ENCODE data around the gene NOL9. TPM values are rescaled to one million over a fixed set of nuclear protein-coding genes. Genes with fewer than 3 reads are reported as not detected.

NOL9 gene
- total RNA-seq, 1 donor from 2014 or later = 26.8 TPM

DNA sequence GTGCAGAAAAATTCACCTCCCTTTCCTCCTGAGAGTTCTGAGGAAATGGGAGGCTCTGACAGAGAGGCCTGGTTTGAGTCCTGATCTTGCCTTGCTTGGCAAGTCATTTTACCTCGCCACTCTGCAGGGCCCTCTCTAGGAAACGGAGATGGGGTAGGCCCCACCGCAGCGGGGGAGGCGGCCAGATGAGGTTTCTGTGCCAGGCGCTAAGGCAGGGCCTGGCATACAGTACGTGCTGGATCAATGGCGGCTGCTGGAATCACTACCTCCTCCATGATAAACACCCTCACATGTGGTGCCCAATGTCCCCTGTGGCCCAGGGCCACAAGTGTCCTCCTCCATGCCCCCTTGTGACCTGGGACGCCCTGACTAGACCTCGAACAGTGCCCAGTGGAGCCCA is 62.3 kb downstream of the NOL9 start:
- no peaks in the 10 kb centered on the region for H3K27me3 Mint-ChIP-seq (ENCODE audit: low read depth, unreplicated experiment)
- Histone ChIP-seq H3K27me3 (ENCODE audit: insufficient read depth, low read length) (no peaks in the 10 kb centered on the region), H3K27ac (ENCODE audit: low read depth, low read length) (peak overlapping the region; percentile 95), H3K4me1 (ENCODE audit: insufficient read depth, low read length) (peaks cover 50% of the 10 kb centered on the region), H3K9me3 (ENCODE audit: insufficient read depth, low read depth, low read length) (no peaks in the 10 kb centered on the region), H3K4me3 (ENCODE audit: insufficient read depth, low read depth, low read length) (peak overlapping the region; percentile 91), H3K4me2 (ENCODE audit: low read length) (peak overlapping the region; percentile 100), H3K9ac (ENCODE audit: low read length) (peak overlapping the region; percentile 96), H2AFZ (ENCODE audit: low read depth, low read length) (peak overlapping the region; percentile 29), H4K20me1 (ENCODE audit: insufficient read depth, low read length) (peaks cover 6% of the 10 kb centered on the region), H3K36me3 (ENCODE audit: insufficient read depth, low read length) (no peaks in the 10 kb centered on the region), H3K79me2 (ENCODE audit: insufficient read depth, low read length) (peaks cover 51% of the 10 kb centered on the region)
- H3K4me1 Mint-ChIP-seq (ENCODE audit: low read depth, unreplicated experiment) = peaks cover 11% of the 10 kb centered on the region
- DNase-seq (ENCODE audit: low read depth) (no peak), FAIRE-seq (no peak)
- H3K9me3 Mint-ChIP-seq (ENCODE audit: unreplicated experiment) = no peaks in the 10 kb centered on the region
- peak overlapping the region; percentile 86 for H3K4me3 Mint-ChIP-seq (ENCODE audit: unreplicated experiment)
- peaks cover 2% of the 10 kb centered on the region for H3K36me3 Mint-ChIP-seq (ENCODE audit: low read depth, unreplicated experiment)
- H3K27ac Mint-ChIP-seq (ENCODE audit: unreplicated experiment) = peak overlapping the region; percentile 85
- TF ChIP-seq, protein P1, sequence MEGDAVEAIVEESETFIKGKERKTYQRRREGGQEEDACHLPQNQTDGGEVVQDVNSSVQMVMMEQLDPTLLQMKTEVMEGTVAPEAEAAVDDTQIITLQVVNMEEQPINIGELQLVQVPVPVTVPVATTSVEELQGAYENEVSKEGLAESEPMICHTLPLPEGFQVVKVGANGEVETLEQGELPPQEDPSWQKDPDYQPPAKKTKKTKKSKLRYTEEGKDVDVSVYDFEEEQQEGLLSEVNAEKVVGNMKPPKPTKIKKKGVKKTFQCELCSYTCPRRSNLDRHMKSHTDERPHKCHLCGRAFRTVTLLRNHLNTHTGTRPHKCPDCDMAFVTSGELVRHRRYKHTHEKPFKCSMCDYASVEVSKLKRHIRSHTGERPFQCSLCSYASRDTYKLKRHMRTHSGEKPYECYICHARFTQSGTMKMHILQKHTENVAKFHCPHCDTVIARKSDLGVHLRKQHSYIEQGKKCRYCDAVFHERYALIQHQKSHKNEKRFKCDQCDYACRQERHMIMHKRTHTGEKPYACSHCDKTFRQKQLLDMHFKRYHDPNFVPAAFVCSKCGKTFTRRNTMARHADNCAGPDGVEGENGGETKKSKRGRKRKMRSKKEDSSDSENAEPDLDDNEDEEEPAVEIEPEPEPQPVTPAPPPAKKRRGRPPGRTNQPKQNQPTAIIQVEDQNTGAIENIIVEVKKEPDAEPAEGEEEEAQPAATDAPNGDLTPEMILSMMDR (IDR thresholded peaks at IDR 0.05; ENCODE audit: insufficient read depth, low read depth, low read length) = no peak
- TF ChIP-seq EZH2 (IDR thresholded peaks at IDR 0.05; ENCODE audit: insufficient read depth, low read length) = no peak

DNA sequence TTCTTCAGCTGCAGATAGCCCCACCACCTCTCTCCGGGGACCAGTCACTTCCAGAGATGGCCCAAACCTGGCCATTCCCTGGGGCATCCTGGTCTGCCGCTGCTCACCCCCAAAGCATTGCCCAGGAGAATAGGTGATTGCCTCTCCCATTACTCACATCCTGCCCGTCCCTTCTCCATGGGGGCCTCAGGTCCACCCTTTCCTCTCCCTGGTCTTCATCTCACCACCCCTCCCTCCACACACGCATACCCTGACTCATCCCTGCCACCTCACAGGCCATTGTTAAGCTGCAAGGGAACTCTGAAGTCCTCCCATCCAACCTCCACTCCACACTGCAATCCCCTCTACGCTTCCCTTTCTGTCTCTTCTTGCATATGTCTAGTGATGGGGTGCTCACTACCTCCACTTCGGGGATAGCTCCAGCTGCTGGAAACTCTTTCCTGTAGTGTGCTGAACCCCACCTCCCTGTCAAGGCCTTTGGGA is 62.8 kb downstream of the NOL9 start, which contains the start of gene PLEKHG5:
TSS of gene PLEKHG5 (minus strand) at position 188 of the 483 bp plus-strand sequence. CDS start 14,096 bp downstream, outside the sequence.
- Mint-ChIP-seq H3K36me3 (ENCODE audit: low read depth, unreplicated experiment) (peaks cover 2% of the 10 kb centered on the region), H3K4me1 (ENCODE audit: low read depth, unreplicated experiment) (peaks cover 11% of the 10 kb centered on the region), H3K27ac (ENCODE audit: unreplicated experiment) (peak within 1 kb of the TSS; percentile 86), H3K9me3 (ENCODE audit: unreplicated experiment) (no peaks in the 10 kb centered on the region), H3K27me3 (ENCODE audit: low read depth, unreplicated experiment) (no peaks in the 10 kb centered on the region), H3K4me3 (ENCODE audit: unreplicated experiment) (peak within 1 kb of the TSS; percentile 86)
- peak within 1 kb of the TSS; percentile 87 for H2AFZ ChIP-seq (ENCODE audit: low read depth, low read length)
- peak within 1 kb of the TSS; percentile 95 for H3K27ac ChIP-seq (ENCODE audit: low read depth, low read length)
- H3K4me1 ChIP-seq (ENCODE audit: insufficient read depth, low read length) = peaks cover 49% of the 10 kb centered on the region
- H3K27me3 ChIP-seq (ENCODE audit: insufficient read depth, low read length) = no peaks in the 10 kb centered on the region
- FAIRE-seq (peak; percentile 9), DNase-seq (ENCODE audit: low read depth) (peak; percentile 87)
- H3K79me2 ChIP-seq (ENCODE audit: insufficient read depth, low read length) = peaks cover 52% of the 10 kb centered on the region
- peaks cover 6% of the 10 kb centered on the region for H4K20me1 ChIP-seq (ENCODE audit: insufficient read depth, low read length)
- H3K9me3 ChIP-seq (ENCODE audit: insufficient read depth, low read depth, low read length) = no peaks in the 10 kb centered on the region
- peak within 1 kb of the TSS; percentile 96 for H3K9ac ChIP-seq (ENCODE audit: low read length)
- H3K4me2 ChIP-seq (ENCODE audit: low read length) = peak within 1 kb of the TSS; percentile 100
- TF ChIP-seq EZH2 (IDR thresholded peaks at IDR 0.05; ENCODE audit: insufficient read depth, low read length) = no peak
- TF ChIP-seq, protein P1 (IDR thresholded peaks at IDR 0.05; ENCODE audit: insufficient read depth, low read depth, low read length) = no peak
- H3K36me3 ChIP-seq (ENCODE audit: insufficient read depth, low read length) = no peaks in the 10 kb centered on the region
- H3K4me3 ChIP-seq (ENCODE audit: insufficient read depth, low read depth, low read length) = peak within 1 kb of the TSS; percentile 91

DNA sequence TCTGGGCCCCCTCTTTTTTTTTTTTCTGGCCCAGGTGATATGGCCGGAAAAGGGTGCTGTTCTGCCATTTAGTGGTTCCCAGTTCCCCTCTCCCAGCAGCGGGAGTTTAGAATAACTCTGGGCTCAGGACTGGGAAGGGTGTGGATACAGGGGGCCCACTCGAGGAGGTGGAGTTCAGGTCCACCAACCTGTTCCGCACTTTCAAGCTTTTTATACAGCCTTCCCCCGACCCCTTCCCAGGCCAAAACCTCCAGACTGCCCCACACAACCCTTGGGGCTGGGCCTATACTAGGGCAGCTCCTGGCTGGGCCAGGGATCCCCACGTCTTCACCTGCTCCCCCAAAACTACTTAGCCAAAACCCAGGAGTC is 63.2 kb downstream of the NOL9 start:
- H3K27ac Mint-ChIP-seq (ENCODE audit: unreplicated experiment) = peak overlapping the region; percentile 86

More for the DNA sequence above, 63.2 kb downstream of the NOL9 start:
- no peaks in the 10 kb centered on the region for H3K9me3 Mint-ChIP-seq (ENCODE audit: unreplicated experiment)
- peak overlapping the region; percentile 87 for H2AFZ ChIP-seq (ENCODE audit: low read depth, low read length)
- no peaks in the 10 kb centered on the region for H3K27me3 Mint-ChIP-seq (ENCODE audit: low read depth, unreplicated experiment)
- peak overlapping the region; percentile 100 for H3K4me2 ChIP-seq (ENCODE audit: low read length)
- DNase-seq (ENCODE audit: low read depth) = no peak
- FAIRE-seq = no peak
- peak overlapping the region; percentile 96 for H3K9ac ChIP-seq (ENCODE audit: low read length)
- peak overlapping the region; percentile 86 for H3K4me3 Mint-ChIP-seq (ENCODE audit: unreplicated experiment)
- H3K36me3 ChIP-seq (ENCODE audit: insufficient read depth, low read length) = no peaks in the 10 kb centered on the region
- H3K27me3 ChIP-seq (ENCODE audit: insufficient read depth, low read length) = no peaks in the 10 kb centered on the region
- H3K36me3 Mint-ChIP-seq (ENCODE audit: low read depth, unreplicated experiment) = peaks cover 2% of the 10 kb centered on the region
- peaks cover 49% of the 10 kb centered on the region for H3K4me1 ChIP-seq (ENCODE audit: insufficient read depth, low read length)
- H3K4me3 ChIP-seq (ENCODE audit: insufficient read depth, low read depth, low read length) = peak overlapping the region; percentile 91
- TF ChIP-seq EZH2 (IDR thresholded peaks at IDR 0.05; ENCODE audit: insufficient read depth, low read length) = no peak
- TF ChIP-seq, protein P1 (IDR thresholded peaks at IDR 0.05; ENCODE audit: insufficient read depth, low read depth, low read length) = no peak
- H4K20me1 ChIP-seq (ENCODE audit: insufficient read depth, low read length) = peaks cover 6% of the 10 kb centered on the region
- H3K9me3 ChIP-seq (ENCODE audit: insufficient read depth, low read depth, low read length) = no peaks in the 10 kb centered on the region
- H3K4me1 Mint-ChIP-seq (ENCODE audit: low read depth, unreplicated experiment) = peaks cover 10% of the 10 kb centered on the region
- H3K27ac ChIP-seq (ENCODE audit: low read depth, low read length) = peak overlapping the region; percentile 95
- H3K79me2 ChIP-seq (ENCODE audit: insufficient read depth, low read length) = peaks cover 51% of the 10 kb centered on the region

Measured in astrocyte (in vitro differentiated cells and primary cell).